ENCODE data around the gene TMX4.
"Not testable (repeated sequence)": the region's sequence is repeated elsewhere in the genome, so short reads cannot be mapped to it uniquely, and the experiment has no call there.

Gene TMX4

DNA sequence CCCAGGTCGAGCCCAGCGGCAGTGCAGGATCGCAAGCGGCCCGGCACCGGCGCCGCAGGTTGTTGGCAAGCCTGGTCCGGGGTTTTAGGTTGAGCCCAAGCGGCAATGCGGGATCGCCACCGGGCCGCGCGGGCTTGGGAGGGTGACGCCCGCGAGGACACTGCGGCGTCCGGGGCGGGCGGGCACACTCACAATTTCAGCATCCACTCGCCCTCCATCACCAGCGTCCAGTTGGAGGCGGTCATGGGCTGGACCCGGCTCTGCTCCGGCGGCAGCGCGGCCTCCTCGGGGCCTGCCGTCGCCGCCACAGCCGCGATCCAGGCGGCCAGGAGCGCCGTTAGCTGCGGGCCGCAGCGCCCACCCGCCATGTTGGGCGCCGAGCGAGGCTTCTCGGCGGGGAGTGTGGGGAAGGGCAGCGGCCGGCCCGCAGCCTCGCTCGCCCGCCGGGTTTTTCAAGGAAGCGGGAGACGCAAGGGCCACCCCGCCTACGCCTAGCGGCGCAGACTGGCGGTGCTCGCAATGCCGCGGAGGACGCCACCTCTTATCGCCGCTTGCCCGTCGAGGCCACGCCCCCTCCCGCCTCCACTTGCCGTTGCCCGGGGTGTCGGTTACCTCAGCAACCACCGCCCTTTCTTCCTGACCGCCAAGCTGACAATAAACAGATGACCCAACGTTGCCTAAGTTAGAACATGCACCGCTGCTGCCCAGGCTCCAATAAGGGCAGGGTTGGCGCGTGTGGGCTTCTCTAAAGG lies at the start of gene TMX4:
TMX4 (minus strand) TSS at position 516 of the 752 bp plus-strand sequence; CDS start at position 368, 148 bp downstream.
- peak; percentile 98 for DNase-seq (ENCODE audit: low spot score)

GRCh38 chr20:8067082-8067481 lies 47.5 kb upstream of the TMX4 start:
- no peak for DNase-seq (ENCODE audit: low spot score)

DNA sequence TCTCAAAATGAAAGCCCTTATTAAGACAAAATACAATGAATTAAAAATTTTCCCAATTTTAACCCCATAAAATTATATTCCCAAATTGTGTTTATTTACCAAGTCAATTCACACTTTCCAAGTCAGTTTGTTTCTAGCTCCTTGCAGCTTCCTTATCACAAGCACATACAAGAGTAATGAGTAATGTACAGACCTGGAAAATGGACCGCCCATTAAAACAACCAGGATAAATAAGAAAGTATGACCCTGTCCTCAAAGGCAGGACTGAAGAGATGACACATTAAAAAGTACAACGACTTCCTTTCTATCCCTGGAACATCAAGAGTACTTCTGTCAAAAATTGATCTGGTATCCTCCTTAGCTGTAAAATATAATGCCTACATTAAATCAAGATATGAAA lies 47.1 kb upstream of the TMX4 start:
- no peak for DNase-seq (ENCODE audit: low spot score)

- DNase-seq (ENCODE audit: low spot score), result no peak
Observed at GRCh38 chr20:8065691-8066090, 46.1 kb upstream of the TMX4 start.

- no peak for DNase-seq (ENCODE audit: low spot score)
Observed at GRCh38 chr20:8062756-8063155, 43.2 kb upstream of the TMX4 start.

DNA sequence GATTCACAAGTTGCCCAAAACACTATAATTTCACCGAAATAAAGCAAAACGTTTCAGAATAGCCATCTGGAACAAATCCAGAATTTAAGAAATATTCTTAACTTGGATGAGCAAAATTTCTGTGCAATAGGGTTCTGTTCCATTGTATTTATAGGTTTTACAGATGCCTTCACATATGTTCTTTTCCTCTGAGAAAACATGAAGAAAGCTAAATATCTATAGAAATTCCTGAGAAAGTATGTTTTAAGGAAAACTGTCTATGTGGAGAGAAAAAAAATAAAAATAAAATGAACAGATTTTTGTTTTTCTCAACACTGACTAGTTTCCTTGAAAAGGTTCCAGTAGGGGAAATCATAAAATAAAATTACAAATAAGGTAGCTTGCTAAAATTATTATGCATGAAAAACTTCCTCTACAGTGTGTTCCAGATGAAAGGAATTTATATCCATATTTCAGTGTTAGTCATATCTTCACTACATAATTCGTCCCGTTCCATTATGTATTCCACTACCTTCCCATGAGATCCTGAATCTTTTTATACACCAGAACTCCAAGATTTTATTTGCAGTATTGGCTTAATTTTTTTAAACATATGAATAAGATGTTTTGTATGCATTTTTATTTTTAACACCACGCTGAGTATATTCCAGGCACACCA lies 42.4 kb upstream of the TMX4 start:
- no peak for DNase-seq (ENCODE audit: low spot score)

GRCh38 chr20:8060977-8061376 lies 41.4 kb upstream of the TMX4 start:
- DNase-seq (ENCODE audit: low spot score), result no peak

DNA sequence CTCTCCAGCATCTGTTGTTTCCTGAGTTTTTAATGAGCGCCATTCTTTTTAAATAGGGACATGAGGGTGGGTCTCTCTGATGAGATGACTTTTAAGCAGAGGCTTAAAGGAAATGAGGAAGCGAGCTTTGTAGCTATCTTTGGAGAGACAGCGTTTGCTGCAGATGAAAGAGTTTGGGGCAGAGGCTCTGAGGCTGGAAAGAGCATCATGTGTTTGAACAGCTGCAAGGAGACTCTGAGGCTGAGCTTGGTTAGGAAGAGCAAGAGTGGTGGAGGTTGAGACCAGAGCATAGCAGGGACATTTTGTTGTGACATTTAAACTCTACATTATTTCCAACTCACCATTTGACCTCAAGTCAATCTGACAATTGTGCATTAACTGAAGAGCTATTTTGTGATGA lies 38.3 kb upstream of the TMX4 start:
- no peak for DNase-seq (ENCODE audit: low spot score)

GRCh38 chr20:8055096-8055495 lies 35.5 kb upstream of the TMX4 start:
- DNase-seq (ENCODE audit: low spot score), result no peak

- DNase-seq (ENCODE audit: low spot score), result no peak
Observed at GRCh38 chr20:8050157-8050837, 30.7 kb upstream of the TMX4 start.

- DNase-seq (ENCODE audit: low spot score), result peak; percentile 27
Observed at GRCh38 chr20:8049310-8049709, 29.7 kb upstream of the TMX4 start.

DNA sequence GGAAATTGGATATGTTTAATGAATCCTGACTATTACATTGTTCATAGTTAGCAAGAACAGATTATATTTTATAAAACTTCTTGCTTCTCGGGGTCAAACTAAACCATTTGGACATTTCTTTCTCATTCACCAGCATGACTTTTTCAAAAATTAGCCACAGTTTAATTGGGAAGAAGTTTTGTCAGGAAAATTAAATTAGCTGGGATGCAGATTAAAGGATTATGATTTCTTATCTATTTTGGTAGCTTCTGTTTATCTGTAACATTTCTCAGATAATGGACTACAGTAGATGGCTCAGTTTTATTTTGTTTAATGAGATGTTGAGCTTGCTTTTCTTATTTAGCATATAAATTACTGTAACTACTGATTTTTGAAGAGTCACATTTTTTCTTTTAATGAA lies 26.4 kb upstream of the TMX4 start:
- DNase-seq (ENCODE audit: low spot score), result no peak

GRCh38 chr20:8043687-8044282 lies 24.2 kb upstream of the TMX4 start:
- DNase-seq (ENCODE audit: low spot score), result peak; percentile 63

DNA sequence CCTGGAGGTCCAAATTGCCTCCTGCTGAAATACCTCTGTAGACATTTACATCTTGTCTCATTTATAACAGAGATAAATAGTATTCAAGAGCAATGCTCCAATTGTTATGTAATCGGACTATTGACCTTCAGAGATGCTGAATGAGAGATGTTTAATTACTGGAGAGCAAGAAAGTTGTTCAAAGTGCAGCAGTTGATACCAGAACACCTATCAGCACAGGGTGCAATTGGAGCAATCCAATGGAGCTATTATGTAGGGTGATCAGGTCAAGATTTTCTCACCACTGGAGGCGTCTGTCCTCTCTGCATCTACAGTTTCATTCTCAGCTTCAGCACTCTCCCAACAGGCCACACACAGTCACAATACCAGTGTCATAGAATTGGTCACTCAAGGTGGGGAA lies 19.5 kb upstream of the TMX4 start:
- DNase-seq (ENCODE audit: low spot score), result no peak

DNA sequence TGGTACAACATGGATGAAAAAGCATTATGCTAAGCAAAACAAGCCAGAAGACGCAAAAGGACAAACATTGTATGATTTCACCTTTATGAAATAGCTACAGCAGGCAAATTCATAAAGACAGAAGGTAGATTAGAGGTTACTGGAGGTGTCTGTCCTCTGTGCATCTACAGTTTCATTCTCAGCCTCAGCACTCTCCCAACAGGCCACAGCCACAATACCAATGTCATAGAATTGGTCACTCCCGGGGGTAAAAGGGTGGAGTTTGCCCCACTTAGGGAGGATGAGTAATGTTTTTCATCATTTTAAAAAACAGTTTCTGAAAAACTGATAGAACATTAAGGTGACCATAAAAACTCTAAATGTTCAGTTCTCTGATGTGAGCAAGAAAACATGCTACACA lies 17.2 kb upstream of the TMX4 start:
- DNase-seq (ENCODE audit: low spot score), result no peak

GRCh38 chr20:8033151-8033841 lies 13.7 kb upstream of the TMX4 start:
- DNase-seq (ENCODE audit: low spot score), result no peak

DNA sequence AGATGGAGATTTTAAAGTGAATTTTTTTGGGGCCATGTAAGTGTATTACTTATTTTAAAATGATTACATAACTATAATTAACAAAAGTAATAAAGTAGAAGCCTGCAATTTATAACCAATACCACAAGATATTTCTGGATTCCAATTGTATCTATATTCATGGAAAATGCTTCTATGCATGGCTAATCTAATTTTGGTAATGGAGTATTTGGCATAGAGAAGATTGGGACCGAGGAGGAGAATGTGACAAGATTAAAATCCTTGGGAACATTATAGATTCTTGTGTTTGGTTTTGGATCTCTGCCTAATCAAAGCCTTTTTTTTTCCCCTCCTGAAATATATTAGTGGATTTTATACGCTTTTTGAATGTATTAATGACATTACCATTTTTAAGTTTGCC lies 12.9 kb upstream of the TMX4 start:
- DNase-seq (ENCODE audit: low spot score), result no peak

DNA sequence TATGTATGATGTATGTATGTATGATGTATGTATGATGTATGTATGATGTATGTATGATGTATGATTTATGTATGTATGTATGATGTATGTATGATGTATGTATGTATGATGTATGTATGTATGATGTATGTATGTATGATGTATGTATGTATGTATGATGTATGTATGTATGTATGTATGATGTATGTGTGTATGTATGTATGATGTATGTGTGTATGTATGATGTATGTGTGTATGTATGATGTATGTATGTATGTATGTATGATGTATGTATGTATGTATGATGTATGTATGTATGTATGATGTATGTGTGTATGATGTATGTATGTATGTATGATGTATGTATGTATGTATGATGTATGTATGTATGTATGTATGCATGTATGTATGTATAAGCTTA lies 12.0 kb upstream of the TMX4 start:
- not testable (repeated sequence) for DNase-seq (ENCODE audit: low spot score)

DNA sequence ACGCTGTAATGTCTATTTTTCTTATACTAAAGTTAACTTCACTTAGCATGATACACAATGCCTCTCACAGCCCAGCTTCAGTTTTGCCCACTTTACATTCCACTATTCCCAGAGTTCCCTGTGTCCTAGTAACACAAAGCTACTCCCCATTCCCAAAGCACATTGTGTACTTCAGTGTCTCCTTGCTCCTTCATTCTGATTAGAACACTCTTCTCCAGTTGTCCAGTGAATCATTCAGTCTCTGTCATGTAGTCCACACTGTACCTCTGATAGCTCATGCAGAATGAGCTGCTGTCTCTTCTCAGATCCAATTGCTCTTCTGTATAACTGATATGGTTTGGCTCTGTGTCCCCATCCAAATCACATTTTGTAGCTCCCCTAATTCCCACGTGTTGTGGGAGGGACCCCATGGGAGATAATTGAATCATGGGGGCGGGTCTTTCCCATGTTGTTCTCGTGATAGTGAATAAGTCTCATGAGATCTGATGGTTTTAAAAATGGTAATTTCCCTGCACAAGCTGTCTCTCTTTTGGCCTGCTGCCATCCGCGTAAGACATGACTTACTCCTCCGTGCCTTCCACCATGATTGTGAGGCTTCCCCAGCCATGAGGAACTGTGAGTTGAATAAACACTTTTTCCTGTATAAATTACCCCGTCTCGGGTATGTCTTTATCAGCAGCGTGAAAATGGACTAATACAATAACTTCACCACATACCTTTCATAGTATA lies 2.1 kb upstream of the TMX4 start:
- DNase-seq (ENCODE audit: low spot score), result no peak

GRCh38 chr20:8020314-8021079 lies 936 bp upstream of the TMX4 start:
- DNase-seq (ENCODE audit: low spot score), result no peak

GRCh38 chr20:8019998-8020247 lies 362 bp upstream of the TMX4 start:
- no peak for DNase-seq (ENCODE audit: low spot score)

Data from AG20443 (cell line).